Muscle of arm (tissue), 14 donors: Measurements from ENCODE around the gene RPL7A. TPM values are rescaled to one million over a fixed set of nuclear protein-coding genes. Genes with fewer than 3 reads are reported as not detected.
"Not testable (repeated sequence)": the region's sequence is repeated elsewhere in the genome, so short reads cannot be mapped to it uniquely, and the experiment has no call there.

Experiments used
- DNase-seq: peaks from one replicate; pipeline ENCODE4 v3.0.0-alpha.2; 2013
- long read RNA-seq, 11 donors: transcript quantifications; one replicate each; lab custom pipeline, GENCODE V29; 2026
- polyA plus RNA-seq, 12 donors: library from polyadenylated mRNA; unstranded; fragments of 120-200 nt; gene quantifications; one replicate each; pipeline ENCODE4 v1.2.1, GENCODE V29; 2013; ENCODE audit not compliant: insufficient read length in 12 of 12

Gene RPL7A
- 1,000 to 10,000 TPM in 11 of 12 donors, not detected in 1; 2,000 to 2,688 (median 2,248) TPM for polyA plus RNA-seq
- long read RNA-seq, donor 1, transcript RPL7A-208 (2 exons, 374 nt): minor isoform, 28 of 1,591 reads
- long read RNA-seq, donor 1, transcript RPL7A-202 (8 exons, 891 nt): major isoform, 848 of 1,591 reads
- long read RNA-seq, donor 1, partial matches to known transcripts: 689 of 1,591 reads
- long read RNA-seq, donor 1, other reads (novel, unspliced or antisense): 20 of 1,591 reads
- long read RNA-seq, donor 2, transcript RPL7A-208 (2 exons, 374 nt): minor isoform, 23 of 1,111 reads
- long read RNA-seq, donor 2, transcript RPL7A-206 (3 exons, 743 nt): minor isoform, 6 of 1,111 reads
- long read RNA-seq, donor 2, transcript RPL7A-202 (8 exons, 891 nt): major isoform, 490 of 1,111 reads
- long read RNA-seq, donor 2, partial matches to known transcripts: 583 of 1,111 reads
- long read RNA-seq, donor 2, other reads (novel, unspliced or antisense): 8 of 1,111 reads
- long read RNA-seq, donor 3, transcript RPL7A-202 (8 exons, 891 nt): major isoform, 362 of 692 reads
- long read RNA-seq, donor 3, transcript RPL7A-208 (2 exons, 374 nt): minor isoform, 8 of 692 reads
- long read RNA-seq, donor 3, partial matches to known transcripts: 308 of 692 reads
- long read RNA-seq, donor 3, other reads (novel, unspliced or antisense): 13 of 692 reads
- long read RNA-seq, donor 4, transcript RPL7A-208 (2 exons, 374 nt): minor isoform, 7 of 537 reads
- long read RNA-seq, donor 4, transcript RPL7A-202 (8 exons, 891 nt): major isoform, 299 of 537 reads
- long read RNA-seq, donor 4, partial matches to known transcripts: 230 of 537 reads
- long read RNA-seq, donor 4, other reads (novel, unspliced or antisense): 0 of 537 reads
- long read RNA-seq, donor 5: 0 reads
- long read RNA-seq, donor 6, transcript RPL7A-202 (8 exons, 891 nt): major isoform, 486 of 902 reads
- long read RNA-seq, donor 6, transcript RPL7A-208 (2 exons, 374 nt): minor isoform, 12 of 902 reads
- long read RNA-seq, donor 6, partial matches to known transcripts: 403 of 902 reads
- long read RNA-seq, donor 6, other reads (novel, unspliced or antisense): 0 of 902 reads
- long read RNA-seq, donor 7, transcript RPL7A-202 (8 exons, 891 nt): major isoform, 405 of 648 reads
- long read RNA-seq, donor 7, partial matches to known transcripts: 225 of 648 reads
- long read RNA-seq, donor 7, other reads (novel, unspliced or antisense): 10 of 648 reads
- long read RNA-seq, donor 8, transcript RPL7A-208 (2 exons, 374 nt): minor isoform, 16 of 1,606 reads
- long read RNA-seq, donor 8, transcript RPL7A-202 (8 exons, 891 nt): major isoform, 883 of 1,606 reads
- long read RNA-seq, donor 8, partial matches to known transcripts: 690 of 1,606 reads
- long read RNA-seq, donor 8, other reads (novel, unspliced or antisense): 15 of 1,606 reads
- long read RNA-seq, donor 9, transcript RPL7A-208 (2 exons, 374 nt): minor isoform, 20 of 1,102 reads
- long read RNA-seq, donor 9, transcript RPL7A-202 (8 exons, 891 nt): major isoform, 605 of 1,102 reads
- long read RNA-seq, donor 9, partial matches to known transcripts: 464 of 1,102 reads
- long read RNA-seq, donor 9, other reads (novel, unspliced or antisense): 11 of 1,102 reads
- long read RNA-seq, donor 10, transcript RPL7A-208 (2 exons, 374 nt): minor isoform, 10 of 1,327 reads
- long read RNA-seq, donor 10, transcript RPL7A-202 (8 exons, 891 nt): major isoform, 722 of 1,327 reads
- long read RNA-seq, donor 10, partial matches to known transcripts: 534 of 1,327 reads
- long read RNA-seq, donor 10, other reads (novel, unspliced or antisense): 58 of 1,327 reads
- long read RNA-seq, donor 11, transcript RPL7A-208 (2 exons, 374 nt): minor isoform, 14 of 1,601 reads
- long read RNA-seq, donor 11, transcript RPL7A-202 (8 exons, 891 nt): major isoform, 857 of 1,601 reads
- long read RNA-seq, donor 11, partial matches to known transcripts: 702 of 1,601 reads
- long read RNA-seq, donor 11, other reads (novel, unspliced or antisense): 26 of 1,601 reads

DNA sequence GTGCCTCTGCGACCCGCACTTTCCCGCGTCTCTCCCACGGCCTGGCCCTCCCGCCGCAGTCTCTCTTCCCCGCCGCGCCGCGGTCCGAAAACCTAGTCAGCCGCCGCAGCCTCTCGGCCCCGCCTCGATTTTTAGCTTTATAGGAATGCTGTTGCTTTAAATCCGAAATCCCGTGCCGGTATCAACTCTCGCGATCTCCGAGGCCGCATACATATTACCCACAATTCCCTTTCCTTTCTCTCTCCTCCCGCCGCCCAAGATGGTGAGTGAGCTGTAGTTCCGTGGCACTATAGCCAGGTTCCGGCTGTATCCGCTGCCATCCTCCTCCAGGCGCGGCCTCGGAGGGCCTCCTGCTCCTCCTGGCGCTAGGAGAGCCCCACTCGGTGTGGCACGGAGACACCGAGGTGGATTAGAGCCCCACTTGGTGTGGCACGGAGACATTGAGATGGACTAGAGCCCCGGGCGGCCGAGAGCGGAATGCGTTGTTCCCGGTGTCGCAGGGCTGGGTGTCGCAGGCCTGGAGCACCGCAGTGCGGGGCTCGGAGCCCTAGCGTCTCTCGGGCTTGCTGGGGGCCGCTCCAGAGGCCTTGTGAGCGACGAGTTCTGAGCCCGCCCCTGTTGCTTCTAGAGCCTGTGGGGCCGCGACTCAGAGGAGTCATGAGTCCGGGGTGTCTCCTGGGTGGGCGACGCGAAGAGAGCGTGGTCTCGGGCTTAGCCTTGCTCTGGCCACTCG is at the start of gene RPL7A, which contains the start of gene MED22:
Gene RPL7A, plus strand, starts transcription at position 234 of the 733 bp plus-strand sequence. Its CDS starts 26 bp downstream, at position 260.
Gene MED22, minus strand, starts transcription at position 147 of the 733 bp plus-strand sequence. CDS start 1,469 bp downstream, outside the sequence.
- peak; percentile 97 for DNase-seq

DNA sequence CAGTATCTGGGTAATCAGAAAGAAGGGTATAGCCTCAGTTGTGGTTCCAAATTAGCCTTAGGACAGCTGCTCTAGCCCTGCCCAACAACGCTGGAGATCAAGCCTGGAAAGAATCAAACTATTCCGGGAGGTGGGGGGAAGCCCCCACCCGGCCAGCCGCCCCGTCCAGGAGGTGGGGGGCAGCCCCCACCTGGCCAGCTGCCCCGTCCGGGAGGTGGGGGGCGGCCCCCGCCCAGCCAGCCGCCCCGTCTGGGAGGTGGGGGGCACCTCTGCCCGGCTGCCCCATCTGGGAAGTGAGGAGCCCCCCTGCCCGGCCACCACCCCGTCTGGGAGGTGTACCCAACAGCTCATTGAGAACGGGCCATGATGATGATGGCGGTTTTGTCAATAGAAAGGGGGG is 48.0 kb upstream of the RPL7A start:
- DNase-seq: not testable (repeated sequence)

DNA sequence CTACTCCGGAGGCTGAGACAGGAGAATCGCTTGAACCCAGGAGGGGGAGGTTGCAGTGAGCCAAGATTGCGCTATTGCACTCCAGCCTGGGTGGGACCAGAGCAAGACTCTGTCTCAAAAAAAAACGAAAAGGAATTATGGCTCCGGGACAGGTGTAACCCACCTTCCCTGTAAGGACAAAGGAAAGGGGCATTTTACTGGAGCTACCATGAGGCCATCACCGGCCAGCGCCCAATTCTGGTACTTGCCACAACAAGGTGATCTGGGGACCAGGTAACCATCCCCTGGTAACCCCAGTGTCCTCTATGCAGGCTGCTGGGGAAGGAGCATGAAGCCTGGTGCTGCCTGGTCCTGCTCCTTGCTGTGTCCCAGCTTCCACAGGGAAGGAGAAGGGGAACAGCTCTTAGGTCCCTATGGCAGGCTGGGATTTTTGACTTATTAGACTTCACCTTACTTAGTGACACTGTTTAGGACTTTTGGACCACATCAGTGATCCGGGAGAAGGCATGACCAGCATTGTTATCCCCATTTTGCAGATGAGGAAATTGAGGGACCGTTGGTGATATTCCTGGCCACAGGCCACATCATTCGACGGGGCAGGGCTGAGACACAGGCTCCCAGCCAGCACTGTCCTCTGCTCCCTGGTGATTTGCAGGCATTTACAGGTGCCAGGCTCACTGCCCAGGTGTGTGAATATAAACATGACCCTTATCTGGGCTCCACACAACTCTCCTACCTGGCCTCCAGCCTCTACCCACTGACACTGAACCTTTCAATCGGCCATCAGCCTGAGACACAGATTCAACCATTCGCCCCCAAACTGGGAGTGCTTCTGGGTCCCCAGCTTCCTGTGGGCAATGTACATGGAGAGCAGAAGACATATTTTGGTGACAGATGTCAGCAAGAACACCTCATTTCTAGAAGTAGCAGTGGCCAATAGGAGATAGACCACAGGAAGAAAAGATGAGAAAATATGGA is 46.5 kb upstream of the RPL7A start:
- no peak for DNase-seq

DNA sequence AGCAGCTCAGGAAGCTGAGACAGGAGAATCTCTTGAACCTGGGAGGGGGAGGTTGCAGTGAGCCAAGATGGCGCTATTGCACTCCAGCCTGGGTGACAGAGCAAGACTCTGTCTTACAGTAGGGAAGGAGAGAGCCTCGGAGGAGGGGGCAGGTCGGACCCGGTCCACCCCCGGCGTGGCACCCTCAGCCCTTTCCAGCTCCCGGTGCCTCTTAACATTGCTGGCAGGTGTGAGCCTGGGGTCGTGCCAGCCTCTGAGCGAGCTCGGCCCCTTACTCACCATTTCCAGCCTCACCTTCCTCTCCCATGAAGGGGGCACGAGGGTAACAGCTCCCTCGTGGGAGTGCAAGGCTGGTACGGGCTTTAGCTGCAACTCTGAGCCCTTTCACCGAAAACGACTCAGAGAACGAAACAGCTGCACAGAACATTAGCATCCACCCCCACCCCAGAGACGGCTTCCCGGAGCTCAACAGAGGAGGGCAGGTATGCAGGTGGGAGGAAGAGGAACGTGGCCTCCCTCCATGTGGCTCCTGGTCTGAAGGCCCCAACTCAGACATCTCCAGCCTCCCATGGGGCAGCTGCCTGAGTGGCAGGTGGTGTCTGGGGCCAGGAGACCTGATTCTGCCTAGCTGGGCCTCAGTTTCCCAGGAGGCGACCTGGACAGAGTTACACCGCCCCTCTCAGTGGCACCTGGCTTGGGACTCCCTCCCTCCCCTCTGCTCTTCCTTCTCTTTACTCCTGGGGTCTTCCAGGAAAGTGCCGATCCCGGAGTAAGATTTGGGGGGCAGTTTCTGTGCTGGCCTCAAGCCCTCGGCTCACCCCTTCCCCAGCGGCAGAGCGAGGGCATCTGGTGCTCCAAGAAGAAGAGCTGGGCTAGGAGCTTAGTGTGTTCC is 44.5 kb upstream of the RPL7A start:
- DNase-seq: no peak

DNA sequence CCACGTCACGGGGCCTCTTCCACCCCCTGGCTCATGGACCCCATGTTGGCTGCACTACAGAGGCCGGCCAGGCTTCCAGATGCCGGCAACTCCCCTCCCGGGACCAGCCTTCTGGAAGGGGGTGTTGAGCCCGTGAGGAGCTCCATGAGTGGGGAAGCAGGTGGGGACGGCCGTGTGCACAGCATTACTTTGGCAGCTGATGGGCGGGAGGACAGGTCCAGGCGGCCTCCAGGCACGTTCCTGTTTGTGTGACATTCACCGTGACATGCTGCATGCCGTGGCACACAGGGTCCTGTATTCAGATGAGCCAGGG is 43.9 kb upstream of the RPL7A start:
- DNase-seq: no peak

DNA sequence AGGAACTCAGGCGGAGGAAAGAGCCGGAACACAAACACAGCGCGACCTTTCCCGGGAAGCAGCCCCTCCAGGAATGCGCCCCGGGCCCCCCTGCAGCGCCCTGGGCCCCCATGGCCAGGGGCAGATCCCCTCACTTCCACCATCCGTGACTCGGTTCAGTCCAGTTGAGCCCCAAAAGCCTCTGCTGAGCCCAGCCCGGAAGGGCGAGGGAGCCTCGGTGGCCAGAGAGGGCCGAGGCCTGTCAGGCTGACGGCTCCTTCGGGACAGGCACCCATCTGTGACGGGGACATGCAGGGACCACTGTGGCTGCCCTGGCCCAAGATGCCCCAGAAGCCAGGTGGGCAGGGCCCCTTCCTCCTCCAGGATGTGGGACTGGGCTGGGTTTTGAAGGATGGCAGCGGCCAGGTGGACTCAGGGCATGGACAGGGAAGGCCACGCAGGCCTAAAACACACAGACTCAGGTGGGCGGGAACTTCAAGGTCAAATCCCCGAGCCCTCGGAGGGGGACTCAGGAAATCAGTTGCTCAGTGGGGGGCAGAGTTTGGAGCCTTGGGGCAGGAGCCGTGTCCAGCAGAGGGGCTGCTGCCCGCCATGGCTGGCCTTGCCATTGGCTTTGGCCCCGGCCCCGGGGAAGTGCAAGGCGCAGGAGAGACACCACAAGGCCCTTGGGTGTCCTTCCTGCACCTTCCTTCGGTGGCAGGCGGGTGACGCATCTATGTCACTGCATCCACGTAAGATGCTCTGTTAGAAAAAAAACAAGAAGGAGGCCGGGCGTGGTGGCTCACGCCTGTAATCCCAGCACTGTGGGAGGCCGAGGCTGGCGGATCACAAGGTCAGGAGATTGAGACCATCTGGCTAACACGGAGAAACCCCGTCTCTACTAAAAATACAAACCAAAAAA is 43.3 kb upstream of the RPL7A start:
- no peak for DNase-seq

DNA sequence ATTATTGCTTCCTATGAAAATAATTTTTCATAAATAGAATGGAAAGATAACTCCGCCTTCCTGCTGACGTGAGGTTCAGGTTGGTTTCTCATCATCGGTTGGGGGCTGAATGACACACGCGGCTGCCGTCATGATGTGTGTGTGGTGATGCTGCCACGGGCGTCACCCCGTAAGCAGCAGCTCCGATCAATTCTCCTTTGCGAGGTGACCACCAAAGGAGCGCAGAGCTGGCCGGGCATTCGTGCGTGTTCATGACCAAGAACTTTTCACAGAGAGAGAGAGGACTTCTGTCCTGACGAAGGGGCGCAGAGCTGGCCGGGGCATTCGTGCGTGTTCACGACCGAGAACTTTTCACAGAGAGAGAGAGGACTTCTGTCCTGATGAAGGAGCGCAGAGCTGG is 42.3 kb upstream of the RPL7A start:
- DNase-seq: no peak

DNA sequence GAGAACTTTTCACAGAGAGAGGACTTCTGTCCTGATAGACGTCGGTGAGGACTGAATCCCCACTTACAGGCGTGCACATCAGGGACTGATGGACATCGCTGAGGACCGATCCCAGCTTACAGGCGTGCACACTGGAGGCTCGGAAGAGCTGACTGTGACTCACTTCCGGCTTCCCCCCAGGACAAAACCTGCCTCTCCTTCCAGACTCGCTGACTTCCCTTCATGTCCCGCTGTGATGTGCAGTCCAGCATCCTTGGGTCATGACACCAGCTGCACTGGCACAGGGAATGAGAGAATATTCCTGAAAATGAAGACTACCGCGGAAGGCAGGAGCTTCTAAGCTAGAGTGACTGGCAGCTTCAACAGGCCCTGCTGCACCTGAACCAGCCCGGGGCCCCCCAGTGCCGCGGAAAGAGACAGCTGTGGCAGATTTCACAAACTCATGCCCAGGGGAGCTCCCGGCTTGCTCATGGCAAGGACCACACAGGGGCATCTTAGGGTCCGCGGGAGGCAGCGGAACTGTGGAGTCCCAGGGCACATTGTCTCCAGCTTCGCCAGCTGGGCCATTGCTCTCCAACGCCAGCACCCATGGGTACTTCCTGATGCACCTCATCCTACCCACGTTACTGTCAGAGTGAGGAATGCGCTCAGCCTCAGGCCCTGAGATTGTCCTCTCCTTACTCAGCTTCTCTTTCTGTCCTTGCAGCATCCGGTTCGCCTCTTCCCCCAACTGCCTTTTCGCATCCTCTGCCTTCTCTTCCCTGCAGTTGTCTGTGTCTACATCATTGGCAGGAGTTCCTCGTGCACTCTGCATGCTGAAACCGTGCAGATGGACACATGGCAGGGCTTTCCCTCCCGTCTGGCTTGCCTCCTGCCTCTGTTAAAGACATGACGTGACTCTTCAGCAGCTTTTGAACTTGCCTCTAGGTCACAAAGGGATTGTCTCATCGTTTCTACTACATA is 41.5 kb upstream of the RPL7A start:
- peak; percentile 35 for DNase-seq

DNA sequence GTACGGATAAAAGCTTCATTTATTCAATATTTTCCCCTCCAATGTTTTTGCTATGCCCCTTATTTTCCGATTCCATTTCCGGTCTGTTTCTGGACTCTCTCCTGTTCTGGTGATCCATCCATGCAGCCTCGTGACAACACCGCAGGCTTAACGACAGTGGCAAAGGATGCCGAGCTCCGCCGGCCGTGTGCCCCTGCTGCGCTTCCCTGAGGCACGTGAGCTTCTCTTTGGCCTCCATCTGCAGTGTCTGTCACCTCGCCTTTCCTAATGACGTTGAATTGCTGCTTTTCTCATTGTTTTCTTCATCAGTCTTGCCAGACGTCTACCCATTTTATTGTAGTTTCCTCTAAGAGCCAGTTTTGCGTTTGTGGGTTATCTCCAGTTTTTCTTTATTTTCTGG is 40.7 kb upstream of the RPL7A start:
- no peak for DNase-seq

DNA sequence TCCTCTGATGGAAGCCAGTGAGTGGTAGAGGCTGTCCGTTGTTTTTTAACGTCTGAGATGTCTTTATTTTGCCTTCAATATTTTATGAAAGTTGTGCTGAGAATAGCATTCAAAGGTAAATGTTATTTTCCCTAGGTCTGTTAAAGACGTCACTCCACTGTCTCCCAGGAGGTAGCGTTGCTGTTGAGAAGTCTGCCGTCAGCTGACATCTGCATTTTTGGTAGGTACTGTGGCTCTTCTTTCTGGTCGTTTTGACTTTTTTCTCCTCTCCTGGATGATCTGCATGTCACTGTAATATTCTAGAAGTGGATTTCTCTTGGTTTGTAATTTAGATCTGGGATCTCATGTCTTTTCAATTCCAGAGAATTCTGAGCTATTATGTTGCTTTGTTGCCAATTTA is 38.4 kb upstream of the RPL7A start:
- no peak for DNase-seq

DNA sequence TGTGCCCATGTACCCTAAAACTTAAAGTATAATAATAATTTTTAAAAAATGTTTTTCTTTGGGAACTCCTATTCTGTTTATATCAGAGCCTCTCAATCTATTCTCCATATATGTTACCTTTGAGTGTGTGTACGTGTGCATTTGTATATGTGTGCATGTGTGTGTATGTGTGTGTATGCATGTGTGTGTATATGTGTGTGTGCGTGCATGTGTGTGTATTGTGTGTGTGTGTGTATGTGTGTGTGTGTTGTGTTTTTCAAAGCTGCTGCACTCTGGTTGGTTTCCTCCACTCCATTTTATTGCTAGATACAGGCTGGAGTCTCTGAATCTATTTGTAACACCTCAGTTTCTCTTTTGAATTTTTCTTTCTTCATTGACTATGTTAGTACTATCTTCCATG is 32.0 kb upstream of the RPL7A start:
- DNase-seq: no peak

DNA sequence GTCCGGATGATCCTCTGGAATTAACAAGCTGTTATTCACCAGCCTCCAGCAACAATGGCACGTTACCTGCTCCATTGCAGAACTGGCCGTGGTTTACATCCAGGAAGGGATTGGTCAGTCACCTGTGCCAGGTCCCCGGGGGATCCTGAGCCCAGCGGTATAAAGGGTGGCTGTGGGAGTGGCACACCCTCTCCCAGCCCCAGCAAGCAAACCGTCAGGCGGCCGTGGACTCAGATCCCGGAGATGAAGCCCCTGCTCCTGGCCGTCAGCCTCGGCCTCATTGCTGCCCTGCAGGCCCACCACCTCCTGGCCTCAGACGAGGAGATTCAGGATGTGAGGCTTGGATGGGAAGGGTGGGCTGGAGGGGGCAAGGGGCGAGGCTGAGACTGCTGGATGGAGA is 30.5 kb upstream of the RPL7A start:
- DNase-seq: not testable (repeated sequence)

DNA sequence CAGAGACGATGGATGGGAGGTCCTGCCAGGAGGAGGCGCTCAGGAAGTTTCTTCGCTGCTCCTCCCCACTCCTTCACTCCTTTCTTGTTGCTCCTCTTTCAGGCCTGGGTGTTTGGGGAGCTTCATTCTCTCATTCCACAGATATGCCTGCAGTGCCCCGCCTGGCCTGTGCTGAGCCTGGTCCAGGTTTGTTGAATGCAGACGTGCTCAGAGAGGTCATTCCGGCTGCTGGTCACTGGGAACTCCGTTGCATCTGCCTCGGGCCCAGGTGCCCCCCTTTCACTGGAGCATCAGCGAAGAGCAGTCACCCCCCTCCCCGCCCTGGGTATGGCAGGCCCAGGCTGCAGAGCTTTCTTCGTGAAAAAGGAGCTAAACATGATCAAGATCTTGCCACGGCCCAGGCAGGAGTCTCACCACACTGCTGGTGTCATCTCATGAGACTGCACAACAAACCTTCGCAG is 27.6 kb upstream of the RPL7A start:
- DNase-seq: no peak

DNA sequence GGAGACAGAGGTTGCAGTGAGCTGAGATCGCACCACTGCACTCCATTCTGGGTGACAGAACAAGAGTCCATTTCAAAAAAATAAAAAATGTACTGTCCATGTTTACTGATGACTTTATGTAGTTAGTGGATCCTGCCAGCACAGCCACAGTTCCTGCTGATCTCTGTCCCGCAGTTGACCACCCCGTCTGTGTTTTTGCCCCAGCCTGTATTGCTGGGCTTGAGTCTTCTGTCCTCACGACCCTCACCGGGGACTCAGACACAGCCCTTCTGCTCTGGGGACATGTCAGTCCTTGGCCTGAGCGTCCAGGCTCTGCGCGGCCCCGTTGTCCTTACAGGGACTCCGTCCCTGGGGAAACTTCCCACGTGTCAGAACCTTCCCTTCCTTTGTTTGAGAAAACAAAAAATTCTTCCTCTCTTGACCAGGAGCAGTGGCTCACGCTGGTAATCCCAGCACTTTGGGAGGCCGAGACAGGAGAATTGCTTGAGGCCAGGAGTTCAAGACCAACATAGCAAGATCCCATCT is 26.5 kb upstream of the RPL7A start:
- DNase-seq: no peak

DNA sequence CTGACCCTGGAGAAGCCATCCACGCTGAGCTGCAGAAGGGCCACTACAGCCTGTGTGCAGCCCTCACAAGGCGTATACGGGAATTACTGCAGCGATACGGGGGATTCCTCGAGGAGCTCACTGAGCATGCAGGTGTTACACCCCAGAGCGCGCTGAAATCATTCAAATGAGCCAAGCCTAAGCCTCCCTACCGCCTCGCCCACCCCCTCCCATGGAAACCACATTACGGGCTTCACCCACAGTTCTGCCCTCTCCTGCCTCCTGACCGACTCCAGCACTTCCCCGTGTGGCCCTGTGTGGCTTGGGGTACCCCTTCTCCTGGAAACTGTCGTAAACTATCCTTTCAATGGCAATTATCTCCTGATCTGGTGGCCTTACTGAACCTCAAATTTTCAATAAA is 25.3 kb upstream of the RPL7A start:
- no peak for DNase-seq
